ENCODE data around the gene DAP3.

- TF ChIP-seq POLR2A (IDR thresholded peaks at IDR 0.05) (no peak), CTCF (IDR thresholded peaks at IDR 0.05) (no peak), EP300 (IDR thresholded peaks at IDR 0.05) (no peak), POLR2AphosphoS5 (IDR thresholded peaks at IDR 0.05) (no peak)
These were observed 30.8 kb downstream of the DAP3 start for GRCh38 chr1:155719703-155720102.
